Glutamatergic neuron (in vitro differentiated cells): ENCODE data around the gene MAST4. TPM values are rescaled to one million over a fixed set of nuclear protein-coding genes. Genes with fewer than 3 reads are reported as not detected.
"Not testable (repeated sequence)": the region's sequence is repeated elsewhere in the genome, so short reads cannot be mapped to it uniquely, and the experiment has no call there.

Experiments
- DNase-seq: peaks from one replicate; pipeline ENCODE4 v3.0.0; 2022
- H3K27ac Mint-ChIP-seq: one replicate; pipeline ENCODE4 v1.8.0; 2020; ENCODE audit warnings: mild to moderate bottlenecking, mixed read lengths, inconsistent platforms; ENCODE audit not compliant: unreplicated experiment
- H3K27me3 Mint-ChIP-seq: one replicate; pipeline ENCODE4 v1.8.0; 2020; ENCODE audit warnings: mild to moderate bottlenecking, moderate library complexity, mixed read lengths, inconsistent platforms; ENCODE audit not compliant: unreplicated experiment
- H3K36me3 Mint-ChIP-seq: one replicate; pipeline ENCODE4 v1.8.0; 2020; ENCODE audit warnings: mild to moderate bottlenecking, mixed read lengths, inconsistent platforms; ENCODE audit not compliant: unreplicated experiment
- H3K4me1 Mint-ChIP-seq: one replicate; pipeline ENCODE4 v1.8.0; 2020; ENCODE audit warnings: mild to moderate bottlenecking, low read depth, mixed read lengths, inconsistent platforms; ENCODE audit not compliant: unreplicated experiment
- H3K4me3 Mint-ChIP-seq: one replicate; pipeline ENCODE4 v1.8.0; 2020; ENCODE audit warnings: mild to moderate bottlenecking, mixed read lengths, inconsistent platforms; ENCODE audit not compliant: unreplicated experiment
- H3K9me3 Mint-ChIP-seq: one replicate; pipeline ENCODE4 v1.8.0; 2020; ENCODE audit warnings: mild to moderate bottlenecking, moderate library complexity, mixed read lengths, inconsistent platforms; ENCODE audit not compliant: unreplicated experiment
- CTCF ChIP-seq: fragments of 200-600 bp; sonication (generic); IDR thresholded peaks from one replicate; pipeline ENCODE4 v1.5.0; 2021; ENCODE audit not compliant: partially characterized antibody, unreplicated experiment
- total RNA-seq: library from RNA; stranded (reverse); fragmentation: NEBNext Ultra II Directional; extraction: Animal tissue kit (Norgen Biotek cat#: 25700); gene quantifications from one replicate; pipeline ENCODE4 v1.2.1, GENCODE V29; 2021; ENCODE audit not compliant: unreplicated experiment

MAST4 gene
- total RNA-seq, 1 donor from 2014 or later = 11.5 TPM

- no peak overlapping the region for H3K4me3 Mint-ChIP-seq
- no peak overlapping the region for H3K27ac Mint-ChIP-seq
- no peak for DNase-seq
- no peaks in the 10 kb centered on the region for H3K36me3 Mint-ChIP-seq
- H3K4me1 Mint-ChIP-seq = peaks cover 2% of the 10 kb centered on the region
- peaks cover 2% of the 10 kb centered on the region for H3K27me3 Mint-ChIP-seq
- no peak for TF ChIP-seq CTCF
- H3K9me3 Mint-ChIP-seq = no peaks in the 10 kb centered on the region
Observed at GRCh38 chr5:66820630-66821207, 224.5 kb downstream of the MAST4 start.

GRCh38 chr5:66821688-66822429 lies 225.7 kb downstream of the MAST4 start:
- no peak overlapping the region for H3K27ac Mint-ChIP-seq
- H3K4me1 Mint-ChIP-seq = peaks cover 2% of the 10 kb centered on the region
- peaks cover 2% of the 10 kb centered on the region for H3K27me3 Mint-ChIP-seq
- H3K4me3 Mint-ChIP-seq = no peak overlapping the region
- no peaks in the 10 kb centered on the region for H3K36me3 Mint-ChIP-seq
- no peak for TF ChIP-seq CTCF
- DNase-seq = no peak
- no peaks in the 10 kb centered on the region for H3K9me3 Mint-ChIP-seq

- H3K9me3 Mint-ChIP-seq, H3K4me3 Mint-ChIP-seq, H3K27ac Mint-ChIP-seq, H3K27me3 Mint-ChIP-seq, DNase-seq, H3K36me3 Mint-ChIP-seq, H3K4me1 Mint-ChIP-seq: not testable (repeated sequence)
Observed at GRCh38 chr5:66822906-66823305, 226.7 kb downstream of the MAST4 start.

- H3K4me3 Mint-ChIP-seq = no peak overlapping the region
- no peak for DNase-seq
- TF ChIP-seq CTCF = no peak
- H3K36me3 Mint-ChIP-seq = no peaks in the 10 kb centered on the region
- H3K27ac Mint-ChIP-seq = no peak overlapping the region
- H3K4me1 Mint-ChIP-seq = peaks cover 17% of the 10 kb centered on the region
- H3K9me3 Mint-ChIP-seq = no peaks in the 10 kb centered on the region
- peaks cover 4% of the 10 kb centered on the region for H3K27me3 Mint-ChIP-seq
Observed at GRCh38 chr5:66824476-66824875, 228.3 kb downstream of the MAST4 start.

- H3K27ac Mint-ChIP-seq = no peak overlapping the region
- H3K27me3 Mint-ChIP-seq = peaks cover 4% of the 10 kb centered on the region
- H3K4me1 Mint-ChIP-seq = peaks cover 17% of the 10 kb centered on the region
- no peak for TF ChIP-seq CTCF
- no peaks in the 10 kb centered on the region for H3K36me3 Mint-ChIP-seq
- no peak for DNase-seq
- no peaks in the 10 kb centered on the region for H3K9me3 Mint-ChIP-seq
- H3K4me3 Mint-ChIP-seq = no peak overlapping the region
Observed at GRCh38 chr5:66826263-66826662, 230.1 kb downstream of the MAST4 start.
